ENCODE data around the gene RNF5. TPM values are rescaled to one million over a fixed set of nuclear protein-coding genes. Genes with fewer than 3 reads are reported as not detected.

Gene RNF5, protein sequence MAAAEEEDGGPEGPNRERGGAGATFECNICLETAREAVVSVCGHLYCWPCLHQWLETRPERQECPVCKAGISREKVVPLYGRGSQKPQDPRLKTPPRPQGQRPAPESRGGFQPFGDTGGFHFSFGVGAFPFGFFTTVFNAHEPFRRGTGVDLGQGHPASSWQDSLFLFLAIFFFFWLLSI
- polyA plus RNA-seq (2013, experiment 1 of 2), result 152 TPM
- 145 TPM for polyA plus RNA-seq (2013, experiment 2 of 2)

DNA sequence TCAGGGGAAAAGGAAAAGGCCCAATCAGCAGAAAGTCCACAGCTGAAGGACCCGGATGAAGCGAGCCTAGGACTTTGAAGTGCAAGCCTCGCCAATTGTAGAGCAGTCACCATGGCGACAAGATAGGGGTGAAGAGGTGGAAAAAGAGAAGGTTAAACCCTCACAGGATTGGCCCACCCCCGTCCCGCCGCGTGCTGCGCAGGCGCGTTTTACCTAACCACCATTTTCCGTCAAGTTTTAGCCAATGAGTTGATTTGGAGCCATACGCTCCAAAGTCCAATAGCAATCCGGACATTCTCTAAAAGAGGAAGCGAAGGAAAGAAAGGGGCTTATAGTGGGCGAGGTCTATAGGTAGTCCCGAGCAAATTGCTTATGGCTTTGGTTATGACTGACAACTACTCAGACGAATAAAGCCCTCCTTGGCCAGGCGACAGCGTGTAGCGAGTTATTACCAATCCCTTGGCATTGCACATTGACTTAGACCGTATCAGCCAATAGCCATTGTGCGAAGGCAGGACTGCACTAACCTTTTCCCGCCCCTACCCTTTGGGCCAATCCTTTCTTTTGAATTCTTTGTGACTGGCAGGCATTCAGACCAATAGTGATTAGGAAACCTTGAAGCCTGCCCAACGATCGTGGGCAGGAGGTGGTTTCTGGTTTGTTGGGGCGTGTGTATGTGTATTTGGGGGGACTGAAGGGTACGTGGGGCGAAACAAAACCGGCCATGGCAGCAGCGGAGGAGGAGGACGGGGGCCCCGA is at the start of gene RNF5:
Gene RNF5 (plus strand): TSS at position 618 of the 759 bp plus-strand sequence. CDS start 107 bp downstream, at position 725.
- WGBS, 2 donors (ENCODE audit: extremely low coverage in 2 of 2, insufficient read length in 2 of 2, insufficient replicate concordance in 1 of 2), result no CpG with 5 or more reads among the region's 33 CpGs
- H3K9me3 ChIP-seq (replicated peaks in 1 of 2; ENCODE audit: control insufficient read depth in 2 of 2, insufficient read depth in 1 of 2, low read depth in 1 of 2, low read length in 2 of 2), result no peaks in the 10 kb centered on the region
- peak within 1 kb of the TSS; percentile 99 for H3K27ac ChIP-seq (replicated peaks; ENCODE audit: low read length)
- H2AK5ac ChIP-seq (ENCODE audit: low read depth, low read length), result no peak within 1 kb of the TSS
- H2AFZ ChIP-seq (ENCODE audit: low read length), result peak within 1 kb of the TSS; percentile 55
- H3K4me2 ChIP-seq (ENCODE audit: insufficient read depth, low read length, poor library complexity, severe bottlenecking), result peak within 1 kb of the TSS; percentile 68
- H2BK15ac ChIP-seq (ENCODE audit: low read length), result peak within 1 kb of the TSS; percentile 1
- H2BK120ac ChIP-seq (ENCODE audit: low read depth, low read length), result no peak within 1 kb of the TSS
- H2BK12ac ChIP-seq (ENCODE audit: low read length), result no peak within 1 kb of the TSS
- DNase-seq (ENCODE audit: low spot score), result peak; percentile 100
- H3K4ac ChIP-seq (ENCODE audit: low read length), result no peak within 1 kb of the TSS
- H4K8ac ChIP-seq (ENCODE audit: low read depth, low read length), result no peak within 1 kb of the TSS
- H3K27me3 ChIP-seq (ENCODE audit: control insufficient read depth in 3 of 3, insufficient read depth in 3 of 3, low read depth in 1 of 3, low read length in 3 of 3), result no peaks in the 10 kb centered on the region
- peak within 1 kb of the TSS; percentile 72 to 86 for H3K4me3 ChIP-seq (ENCODE audit: low read length in 2 of 2)
- no peak within 1 kb of the TSS for H3K14ac ChIP-seq (ENCODE audit: low read length)
- H2BK5ac ChIP-seq (ENCODE audit: low read length), result peak within 1 kb of the TSS; percentile 84
- peak within 1 kb of the TSS; percentile 78 for H3K9ac ChIP-seq (ENCODE audit: low read depth, low read length, poor library complexity)
- H4K91ac ChIP-seq (ENCODE audit: low read depth, low read length, poor library complexity), result no peak within 1 kb of the TSS
- H3K18ac ChIP-seq (ENCODE audit: low read length), result peak within 1 kb of the TSS; percentile 58
- peak within 1 kb of the TSS; percentile 39 for H3K23ac ChIP-seq (ENCODE audit: low read depth, low read length, poor library complexity)
- H3K79me1 ChIP-seq (ENCODE audit: low read depth, low read length), result peaks cover 3% of the 10 kb centered on the region
- peaks cover 9 to 16% of the 10 kb centered on the region in 2 donors for H3K4me1 ChIP-seq (ENCODE audit: control insufficient read depth in 2 of 2, insufficient read depth in 1 of 2, low read depth in 1 of 2, low read length in 2 of 2)
- H3K36me3 ChIP-seq (replicated peaks in 1 of 2; ENCODE audit: control insufficient read depth in 2 of 2, insufficient read depth in 2 of 2, low read length in 2 of 2), result peaks cover 18 to 44% of the 10 kb centered on the region in 2 donors

DNA sequence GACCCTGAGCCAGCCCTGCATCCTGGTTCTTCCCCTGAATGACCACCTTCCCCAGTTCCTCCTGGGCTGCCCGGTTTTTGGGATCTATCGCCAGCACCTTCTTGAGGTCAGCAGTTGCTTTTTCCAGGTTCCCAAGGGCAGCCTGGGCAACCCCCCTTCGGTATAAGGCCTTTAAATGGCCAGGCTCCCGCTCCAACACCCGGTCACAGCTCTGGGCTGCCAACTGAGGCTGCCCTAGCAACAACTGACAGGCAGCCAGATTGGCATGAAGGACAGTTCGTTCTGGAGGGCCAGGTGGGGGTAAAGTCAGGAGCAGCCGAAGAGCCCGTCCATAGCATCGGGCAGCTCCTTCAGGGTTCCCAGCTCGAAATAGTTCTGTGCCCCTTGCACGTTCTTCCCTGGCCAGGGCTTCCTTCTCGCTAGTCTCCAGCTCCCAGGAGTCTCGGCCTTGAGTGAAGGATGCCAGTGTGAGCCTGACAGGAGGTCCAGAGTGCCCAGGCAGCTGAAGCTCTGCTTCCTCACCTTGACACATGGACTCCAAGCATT is 49.4 kb upstream of the RNF5 start:
- Histone ChIP-seq H3K4ac (ENCODE audit: low read length) (no peak overlapping the region), H3K4me1 (ENCODE audit: control insufficient read depth in 2 of 2, insufficient read depth in 1 of 2, low read depth in 1 of 2, low read length in 2 of 2) (peaks cover 11 to 18% of the 10 kb centered on the region in 2 donors), H3K79me1 (ENCODE audit: low read depth, low read length) (peaks cover 7% of the 10 kb centered on the region), H3K36me3 (replicated peaks in 1 of 2; ENCODE audit: control insufficient read depth in 2 of 2, insufficient read depth in 2 of 2, low read length in 2 of 2) (peaks cover 12 to 29% of the 10 kb centered on the region in 2 donors), H3K27me3 (ENCODE audit: control insufficient read depth in 3 of 3, insufficient read depth in 3 of 3, low read depth in 1 of 3, low read length in 3 of 3) (no peaks in the 10 kb centered on the region), H2BK12ac (ENCODE audit: low read length) (no peak overlapping the region), H3K18ac (ENCODE audit: low read length) (no peak overlapping the region), H2AFZ (ENCODE audit: low read length) (no peak overlapping the region), H3K4me2 (ENCODE audit: insufficient read depth, low read length, poor library complexity, severe bottlenecking) (no peak overlapping the region), H4K8ac (ENCODE audit: low read depth, low read length) (no peak overlapping the region), H3K23ac (ENCODE audit: low read depth, low read length, poor library complexity) (no peak overlapping the region), H2BK15ac (ENCODE audit: low read length) (peak overlapping the region; percentile 88), H3K9me3 (replicated peaks in 1 of 2; ENCODE audit: control insufficient read depth in 2 of 2, insufficient read depth in 1 of 2, low read depth in 1 of 2, low read length in 2 of 2) (no peaks in the 10 kb centered on the region), H2BK120ac (ENCODE audit: low read depth, low read length) (no peak overlapping the region), H3K9ac (ENCODE audit: low read depth, low read length, poor library complexity) (no peak overlapping the region), H4K91ac (ENCODE audit: low read depth, low read length, poor library complexity) (no peak overlapping the region), H2AK5ac (ENCODE audit: low read depth, low read length) (peak overlapping the region; percentile 83), H3K4me3 (ENCODE audit: low read length in 2 of 2) (peak overlapping the region in 1 of 2 donors; percentile 64), H2BK5ac (ENCODE audit: low read length) (no peak overlapping the region), H3K14ac (ENCODE audit: low read length) (no peak overlapping the region), H3K27ac (replicated peaks; ENCODE audit: low read length) (no peak overlapping the region)
- no CpG with 5 or more reads among the region's 13 CpGs for WGBS, 2 donors (ENCODE audit: extremely low coverage in 2 of 2, insufficient read length in 2 of 2, insufficient replicate concordance in 1 of 2)
- no peak for DNase-seq (ENCODE audit: low spot score)

DNA sequence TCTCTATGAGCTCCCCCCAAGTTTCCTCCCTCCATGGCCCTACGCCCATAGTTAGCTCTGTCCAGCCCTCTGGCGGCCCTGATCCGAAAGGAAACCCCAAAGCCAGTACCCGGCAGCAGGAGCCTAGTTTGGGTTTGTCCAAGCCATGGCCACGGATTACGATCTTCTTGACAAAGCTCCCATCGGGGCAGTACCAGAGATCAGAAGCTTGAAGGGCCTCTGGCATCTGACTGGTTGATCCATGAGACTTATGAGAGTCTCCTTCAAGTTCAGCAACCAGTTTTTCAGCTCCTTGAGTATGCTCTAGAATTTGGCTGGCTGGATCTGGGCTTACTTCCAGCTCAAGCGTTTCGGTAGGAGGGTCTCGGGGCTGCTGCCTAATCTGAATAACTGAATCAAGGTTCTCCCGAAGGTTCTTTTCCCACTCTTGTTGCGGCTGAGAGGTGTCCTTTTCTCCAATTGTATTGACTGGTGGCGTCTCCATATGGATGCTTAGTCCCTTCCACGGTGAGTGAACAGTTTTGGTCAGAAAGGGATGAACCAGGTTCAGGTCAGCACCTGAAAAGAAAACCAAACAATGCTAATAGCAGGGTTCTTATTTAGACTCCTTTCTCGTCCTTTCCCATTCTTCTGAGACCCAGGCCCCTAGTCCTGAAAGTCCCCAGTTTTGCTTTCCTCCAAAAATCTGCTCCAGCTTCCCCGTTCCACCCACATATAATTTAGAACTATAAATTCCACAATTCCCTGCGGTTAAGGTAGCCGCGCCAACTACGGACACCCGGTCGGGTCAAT is 48.7 kb upstream of the RNF5 start:
- peak overlapping the region; percentile 91 for H2AFZ ChIP-seq (ENCODE audit: low read length)
- peaks cover 7% of the 10 kb centered on the region for H3K79me1 ChIP-seq (ENCODE audit: low read depth, low read length)
- peak overlapping the region; percentile 64 to 91 for H3K4me3 ChIP-seq (ENCODE audit: low read length in 2 of 2)
- DNase-seq (ENCODE audit: low spot score), result no peak
- no CpG with 5 or more reads among the region's 22 CpGs for WGBS, 2 donors (ENCODE audit: extremely low coverage in 2 of 2, insufficient read length in 2 of 2, insufficient replicate concordance in 1 of 2)
- no peak overlapping the region for H4K91ac ChIP-seq (ENCODE audit: low read depth, low read length, poor library complexity)
- H3K36me3 ChIP-seq (replicated peaks in 1 of 2; ENCODE audit: control insufficient read depth in 2 of 2, insufficient read depth in 2 of 2, low read length in 2 of 2), result peaks cover 8 to 23% of the 10 kb centered on the region in 2 donors
- peaks cover 0 to 2% (median 0%) of the 10 kb centered on the region in 3 experiments for H3K27me3 ChIP-seq (ENCODE audit: control insufficient read depth in 3 of 3, insufficient read depth in 3 of 3, low read depth in 1 of 3, low read length in 3 of 3)
- H4K8ac ChIP-seq (ENCODE audit: low read depth, low read length), result no peak overlapping the region
- H3K27ac ChIP-seq (replicated peaks; ENCODE audit: low read length), result peak overlapping the region; percentile 37
- H2BK5ac ChIP-seq (ENCODE audit: low read length), result no peak overlapping the region
- no peak overlapping the region for H2BK120ac ChIP-seq (ENCODE audit: low read depth, low read length)
- no peak overlapping the region for H2BK15ac ChIP-seq (ENCODE audit: low read length)
- no peak overlapping the region for H3K9ac ChIP-seq (ENCODE audit: low read depth, low read length, poor library complexity)
- no peak overlapping the region for H3K4ac ChIP-seq (ENCODE audit: low read length)
- peak overlapping the region; percentile 58 for H3K4me2 ChIP-seq (ENCODE audit: insufficient read depth, low read length, poor library complexity, severe bottlenecking)
- no peaks in the 10 kb centered on the region for H3K9me3 ChIP-seq (replicated peaks in 1 of 2; ENCODE audit: control insufficient read depth in 2 of 2, insufficient read depth in 1 of 2, low read depth in 1 of 2, low read length in 2 of 2)
- no peak overlapping the region for H3K23ac ChIP-seq (ENCODE audit: low read depth, low read length, poor library complexity)
- peak overlapping the region; percentile 83 for H2AK5ac ChIP-seq (ENCODE audit: low read depth, low read length)
- H3K18ac ChIP-seq (ENCODE audit: low read length), result peak overlapping the region; percentile 76
- H3K14ac ChIP-seq (ENCODE audit: low read length), result no peak overlapping the region
- no peak overlapping the region for H2BK12ac ChIP-seq (ENCODE audit: low read length)
- H3K4me1 ChIP-seq (ENCODE audit: control insufficient read depth in 2 of 2, insufficient read depth in 1 of 2, low read depth in 1 of 2, low read length in 2 of 2), result peaks cover 11 to 18% of the 10 kb centered on the region in 2 donors
